GM12875 (cell line): Measurements from ENCODE around the gene MICAL3.

ENCODE experiments used
- H3K4me3 ChIP-seq: one replicate; pipeline ENCODE4 v1.5.1; 2011; ENCODE audit warnings: low read depth, low read length, control low read depth
- TF ChIP-seq, protein P1 (sequence below): IDR thresholded peaks from 2 replicates; pipeline ENCODE4 v1.5.1; 2011; ENCODE audit warnings: low read depth, mild to moderate bottlenecking, control low read depth, inconsistent platforms, low read length, moderate library complexity, borderline replicate concordance; ENCODE audit not compliant: insufficient read depth

MICAL3 gene

DNA sequence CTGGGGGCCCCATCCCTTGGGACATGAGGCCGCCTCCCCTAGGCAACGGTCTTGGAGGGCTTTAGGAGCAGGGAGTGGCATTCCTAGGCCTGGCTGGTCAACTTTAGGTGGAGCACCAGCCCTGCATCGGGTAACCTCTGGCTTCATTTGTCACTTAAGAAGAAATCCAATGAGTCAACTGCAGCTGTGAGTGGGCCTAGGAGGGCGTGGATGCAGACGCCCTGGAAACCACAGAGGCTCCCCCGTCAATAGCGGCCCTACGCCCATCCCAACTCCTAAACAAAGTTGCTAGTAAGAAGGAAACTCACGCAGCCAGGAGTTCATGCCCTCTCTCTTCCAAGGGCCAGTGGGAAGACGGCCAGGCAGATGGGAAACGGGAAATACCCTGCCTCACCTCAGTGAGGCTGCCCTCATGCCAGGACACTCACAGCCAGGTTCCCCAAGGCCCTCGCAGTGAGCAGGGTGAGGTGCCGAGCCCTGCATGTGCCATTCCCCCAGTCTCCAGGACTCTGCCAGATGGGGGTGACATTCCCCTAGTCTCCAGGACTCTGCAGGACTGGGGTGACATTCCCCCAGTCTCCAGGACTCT lies 270.9 kb downstream of the MICAL3 start:
- TF ChIP-seq, protein P1, sequence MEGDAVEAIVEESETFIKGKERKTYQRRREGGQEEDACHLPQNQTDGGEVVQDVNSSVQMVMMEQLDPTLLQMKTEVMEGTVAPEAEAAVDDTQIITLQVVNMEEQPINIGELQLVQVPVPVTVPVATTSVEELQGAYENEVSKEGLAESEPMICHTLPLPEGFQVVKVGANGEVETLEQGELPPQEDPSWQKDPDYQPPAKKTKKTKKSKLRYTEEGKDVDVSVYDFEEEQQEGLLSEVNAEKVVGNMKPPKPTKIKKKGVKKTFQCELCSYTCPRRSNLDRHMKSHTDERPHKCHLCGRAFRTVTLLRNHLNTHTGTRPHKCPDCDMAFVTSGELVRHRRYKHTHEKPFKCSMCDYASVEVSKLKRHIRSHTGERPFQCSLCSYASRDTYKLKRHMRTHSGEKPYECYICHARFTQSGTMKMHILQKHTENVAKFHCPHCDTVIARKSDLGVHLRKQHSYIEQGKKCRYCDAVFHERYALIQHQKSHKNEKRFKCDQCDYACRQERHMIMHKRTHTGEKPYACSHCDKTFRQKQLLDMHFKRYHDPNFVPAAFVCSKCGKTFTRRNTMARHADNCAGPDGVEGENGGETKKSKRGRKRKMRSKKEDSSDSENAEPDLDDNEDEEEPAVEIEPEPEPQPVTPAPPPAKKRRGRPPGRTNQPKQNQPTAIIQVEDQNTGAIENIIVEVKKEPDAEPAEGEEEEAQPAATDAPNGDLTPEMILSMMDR = no peak
- H3K4me3 ChIP-seq = no peak overlapping the region

GRCh38 chr22:17751596-17751995 lies 272.8 kb downstream of the MICAL3 start:
- TF ChIP-seq, protein P1 = no peak
- H3K4me3 ChIP-seq = no peak overlapping the region

DNA sequence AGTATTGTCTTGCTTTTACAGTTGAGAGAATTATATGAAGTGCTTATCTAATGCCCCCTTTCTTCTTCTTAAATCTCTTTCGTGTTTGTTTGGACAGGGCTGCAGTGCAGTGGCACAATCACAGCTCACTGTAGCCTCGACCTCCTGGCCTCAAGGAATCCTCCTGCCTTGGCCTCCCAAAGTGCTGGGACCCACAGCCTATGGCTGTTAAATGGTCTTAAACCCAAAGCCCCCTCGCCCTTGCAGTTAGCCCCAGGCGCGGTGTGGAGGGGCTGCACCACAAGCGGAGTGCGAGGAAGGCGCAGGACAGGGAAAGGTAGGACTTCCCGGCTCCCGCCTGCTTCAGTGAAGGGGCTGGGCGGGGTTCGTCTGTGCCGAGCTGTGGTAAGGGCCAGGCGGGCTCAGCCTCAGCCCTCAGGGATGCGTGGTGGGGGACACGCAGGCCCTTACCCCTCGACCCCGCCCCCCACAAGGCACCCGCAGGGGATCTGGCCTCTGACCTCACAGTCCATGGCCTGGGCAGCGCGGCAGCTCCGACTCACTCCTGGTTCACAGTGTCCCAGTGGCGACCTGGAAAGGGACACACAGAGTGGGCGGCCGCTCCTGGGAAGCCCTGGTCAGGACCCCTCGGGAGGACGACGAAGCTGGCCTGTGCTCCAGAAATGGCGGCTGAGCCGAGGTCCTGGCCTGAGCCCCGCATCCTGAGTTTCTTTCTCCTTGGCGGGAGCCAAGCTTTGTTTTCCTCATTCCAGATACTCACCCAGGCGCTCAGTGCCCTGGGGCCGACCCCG lies 274.6 kb downstream of the MICAL3 start:
- TF ChIP-seq, protein P1 = no peak
- no peak overlapping the region for H3K4me3 ChIP-seq

DNA sequence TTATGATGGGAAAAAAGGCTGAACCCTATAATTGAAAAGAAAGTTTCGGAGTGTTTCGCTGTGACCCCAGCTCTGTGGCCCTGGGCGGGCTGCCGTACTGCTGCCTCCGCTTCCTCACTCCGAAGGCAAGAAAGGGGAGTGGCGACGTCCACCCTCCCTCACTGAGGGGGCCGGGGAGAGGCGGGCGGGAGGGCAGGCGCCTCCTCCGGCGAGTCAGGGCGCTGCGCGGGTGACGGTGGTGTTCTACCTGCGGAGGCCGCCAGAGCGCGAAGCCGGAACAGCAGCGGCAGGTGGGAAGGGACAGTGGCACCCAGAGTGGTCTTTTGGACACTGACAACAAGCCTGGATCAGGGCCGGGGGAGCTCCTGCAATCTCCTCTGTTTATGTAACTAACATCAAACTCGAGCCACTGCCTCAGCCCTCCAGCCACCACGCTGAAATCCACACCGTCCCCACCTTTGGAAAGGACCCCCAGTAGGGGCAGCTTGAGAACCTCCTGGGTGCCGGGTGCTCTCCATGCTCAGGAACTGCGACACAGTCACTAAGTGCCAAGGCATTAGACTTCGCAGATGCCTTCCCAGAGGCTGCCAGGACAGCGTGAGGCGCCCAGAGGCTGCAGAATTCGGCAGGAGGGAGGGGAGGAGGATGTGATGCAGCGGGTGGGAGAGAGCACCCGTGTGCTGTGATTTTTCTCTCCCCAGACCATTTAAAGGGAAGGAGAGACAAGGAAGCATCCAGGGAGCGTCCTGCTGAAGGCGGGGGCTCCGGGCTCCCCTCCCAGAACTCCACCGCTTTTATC lies 275.6 kb downstream of the MICAL3 start:
- TF ChIP-seq, protein P1 = no peak
- no peak overlapping the region for H3K4me3 ChIP-seq

DNA sequence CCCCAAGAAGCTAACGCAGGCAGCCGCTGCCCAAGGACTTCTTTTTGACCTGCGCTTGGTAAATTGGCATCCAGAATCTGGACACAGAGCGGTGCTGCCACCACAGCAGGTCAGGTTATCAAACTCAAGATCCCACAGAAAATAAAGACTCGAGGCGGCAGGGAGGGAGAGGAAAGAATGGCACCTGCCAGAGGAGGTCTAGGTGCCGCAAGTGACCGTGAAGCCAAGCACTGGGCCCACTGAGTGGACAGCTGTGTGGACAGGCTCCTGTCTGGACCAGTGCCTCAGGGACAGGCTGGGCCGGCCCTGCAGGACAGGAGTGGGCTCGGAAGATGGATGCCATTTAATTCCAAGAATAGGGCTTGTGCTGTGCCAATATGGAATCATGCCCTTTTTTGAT lies 277.4 kb downstream of the MICAL3 start:
- TF ChIP-seq, protein P1 = no peak
- no peak overlapping the region for H3K4me3 ChIP-seq

DNA sequence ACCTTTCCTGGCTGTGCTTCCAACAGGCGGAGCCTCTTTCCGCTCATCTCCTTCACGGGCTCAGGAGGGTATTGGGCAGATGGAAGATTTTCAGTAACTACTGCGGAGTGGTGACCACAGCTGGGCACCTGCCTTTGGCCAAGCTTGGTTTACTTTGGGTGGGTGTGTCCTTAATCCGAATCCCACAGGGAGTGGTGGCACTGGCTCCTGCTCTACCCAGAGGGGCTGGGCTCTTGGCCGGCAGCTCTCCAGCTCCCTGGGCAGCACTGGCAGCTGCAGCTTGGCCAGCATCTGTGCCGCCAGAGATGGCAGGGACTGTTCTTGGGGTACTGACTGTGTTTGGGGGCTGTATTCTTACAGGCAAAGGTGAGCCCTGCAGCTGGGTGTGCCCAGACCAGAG lies 279.9 kb downstream of the MICAL3 start:
- no peak overlapping the region for H3K4me3 ChIP-seq
- TF ChIP-seq, protein P1 = no peak
